ENCODE results near the gene CACYBP.

The CACYBP gene

DNA sequence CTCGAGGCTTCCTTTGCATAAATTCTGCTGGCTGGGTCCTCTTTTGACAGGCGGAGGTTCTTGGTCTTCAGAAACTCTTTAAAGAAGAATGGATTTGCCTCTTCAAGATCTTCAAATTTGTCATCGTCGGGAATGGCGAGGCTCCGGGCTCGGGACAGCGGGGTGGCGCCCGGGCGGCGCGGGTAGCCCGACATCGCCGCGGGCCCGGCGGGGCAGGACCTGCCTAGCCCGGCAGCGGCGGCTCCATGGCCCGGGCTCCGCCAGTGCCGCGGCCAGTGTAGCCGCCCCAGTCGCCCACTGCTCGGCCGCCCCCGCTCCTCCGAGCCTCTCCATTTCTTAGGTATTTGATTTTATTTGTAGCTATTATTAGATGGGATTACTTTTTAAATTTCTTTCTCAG, 45.8 kb downstream of the CACYBP start:
- DNase-seq (ENCODE audit: low read depth), result no peak
- no peak overlapping the region for H3K4me3 ChIP-seq (ENCODE audit: low read depth, low read length)

DNA sequence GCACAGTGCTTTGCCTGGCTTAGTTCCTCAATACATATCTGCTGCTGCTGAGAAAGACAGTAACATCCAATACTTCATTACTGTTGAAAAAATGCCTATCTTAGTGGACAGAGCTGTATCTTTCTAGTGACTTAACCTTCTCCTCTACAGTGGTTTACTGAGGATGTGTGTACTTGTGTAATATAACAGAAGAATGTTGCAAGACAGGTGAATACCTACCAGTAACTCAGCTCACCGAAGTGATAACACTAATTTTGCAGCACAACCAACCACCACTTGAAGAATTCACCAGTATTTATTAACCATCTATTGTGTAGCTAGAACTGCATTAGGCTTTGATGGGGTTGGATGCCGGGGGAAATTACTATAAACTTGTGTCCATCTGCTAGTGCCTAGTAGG, 51.2 kb downstream of the CACYBP start:
- no peak for DNase-seq (ENCODE audit: low read depth)
- no peak overlapping the region for H3K4me3 ChIP-seq (ENCODE audit: low read depth, low read length)

DNA sequence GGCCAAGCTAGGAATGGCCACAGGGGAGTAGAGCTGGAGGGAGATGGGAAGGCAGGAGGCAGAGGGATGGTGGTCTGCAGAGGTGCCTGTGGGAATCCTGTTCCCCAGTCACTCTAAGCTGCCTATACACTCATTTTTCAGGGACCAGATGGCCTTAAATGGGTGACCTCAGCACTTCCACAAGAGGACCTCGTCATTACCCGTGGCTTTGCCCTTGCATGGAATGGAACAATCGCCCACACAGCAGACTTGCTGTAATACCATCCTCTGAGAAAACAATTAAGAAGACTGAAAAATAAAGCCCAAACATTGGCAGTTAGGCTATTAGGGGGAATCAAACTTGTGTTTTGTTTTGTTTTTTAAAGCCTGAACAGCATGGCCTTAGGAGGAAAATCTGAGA, 55.0 kb downstream of the CACYBP start:
- H3K4me3 ChIP-seq (ENCODE audit: low read depth, low read length), result no peak overlapping the region
- DNase-seq (ENCODE audit: low read depth), result no peak
